NCI-H2227 treated with DMSO at 0.1 percent for 48 hours (cell line): ENCODE results near the gene ABHD17A.
"Not testable (repeated sequence)": the region's sequence is repeated elsewhere in the genome, so short reads cannot be mapped to it uniquely, and the experiment has no call there.

ENCODE experiments used
- DNase-seq: peaks from one replicate; lab custom pipeline; 2025; lab: John Stamatoyannopoulos, UW

The ABHD17A gene

DNA sequence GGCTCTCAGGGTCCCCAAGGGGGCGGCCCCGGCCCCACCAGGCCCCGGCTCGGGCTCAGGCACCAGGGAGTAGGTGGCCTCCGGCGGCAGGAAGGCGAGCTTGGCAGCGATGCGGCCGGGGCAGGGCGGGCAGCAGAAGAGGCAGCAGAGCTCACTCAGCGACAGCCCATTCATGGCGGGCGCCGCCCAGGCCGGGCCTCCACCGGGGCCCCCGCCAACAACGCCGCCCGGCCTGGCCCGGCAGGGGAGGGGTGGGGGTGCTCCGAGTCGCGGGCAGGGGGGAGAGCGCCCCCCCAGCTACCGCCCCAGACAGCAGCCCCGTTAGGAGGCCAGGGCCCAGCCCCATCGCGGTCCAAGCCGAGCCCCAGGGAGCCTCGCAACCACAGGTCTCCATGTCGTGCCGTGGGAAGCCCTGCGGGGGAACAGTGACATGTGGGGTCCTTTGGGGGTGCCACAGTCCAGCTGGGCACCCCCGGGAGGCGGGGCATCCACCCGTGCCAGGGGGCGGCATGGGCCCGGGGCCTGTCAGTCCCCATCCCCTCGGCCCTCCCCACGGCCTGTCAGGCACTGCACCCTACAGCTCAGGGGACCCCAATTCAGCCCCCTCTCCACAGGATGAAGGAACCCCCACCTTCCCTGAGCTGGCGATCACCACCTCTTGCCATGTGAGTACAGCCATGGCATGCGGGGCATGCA lies 3.8 kb downstream of the ABHD17A start:
- not testable (repeated sequence) for DNase-seq

GRCh38 chr19:1880611-1881392 lies 4.5 kb downstream of the ABHD17A start:
- DNase-seq, result no peak

DNA sequence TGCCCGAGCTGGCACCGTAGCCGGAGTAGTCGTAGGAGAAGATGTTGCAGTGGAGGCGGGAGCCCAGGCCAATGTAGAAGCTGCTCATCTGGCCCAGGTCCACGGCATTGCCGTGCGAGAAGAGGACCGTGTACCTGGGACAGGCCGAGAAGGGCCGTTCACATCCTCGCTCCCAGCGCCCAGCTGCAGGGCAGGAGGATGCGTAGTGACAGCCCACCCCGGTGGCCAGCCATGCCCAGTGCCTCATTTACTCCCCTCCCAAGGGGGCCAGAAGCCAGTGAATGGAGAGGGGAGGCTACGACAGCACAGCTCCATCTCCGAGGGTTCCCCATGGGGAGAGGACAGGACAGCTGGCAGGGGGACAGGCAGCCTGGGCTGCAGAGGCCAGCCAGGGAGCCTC lies 5.3 kb downstream of the ABHD17A start:
- not testable (repeated sequence) for DNase-seq

GRCh38 chr19:1878583-1878982 lies 6.7 kb downstream of the ABHD17A start:
- not testable (repeated sequence) for DNase-seq

DNA sequence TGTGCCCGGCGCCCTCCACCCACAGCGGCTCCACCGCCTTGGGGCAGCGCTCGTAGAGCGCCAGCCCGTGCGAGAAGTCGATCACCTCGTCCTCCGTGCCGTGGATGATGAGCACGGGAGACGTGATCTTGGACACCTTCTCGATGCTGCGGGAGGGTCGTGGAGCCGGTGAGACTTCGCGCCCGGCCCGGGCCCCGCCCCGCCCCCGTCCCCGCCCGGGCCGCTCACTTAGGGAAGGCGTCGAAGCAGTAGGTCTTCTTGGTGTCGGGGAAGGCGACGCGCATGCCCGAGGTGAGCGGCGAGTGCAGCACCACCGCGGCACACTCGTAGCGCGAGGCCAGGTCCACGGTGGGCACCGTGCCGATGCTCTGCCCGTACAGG lies 8.0 kb downstream of the ABHD17A start:
- DNase-seq, result not testable (repeated sequence)

GRCh38 chr19:1876496-1877279 lies 8.6 kb downstream of the ABHD17A start:
- DNase-seq, result not testable (repeated sequence)

- peak; percentile 51 for DNase-seq
These were observed 9.4 kb downstream of the ABHD17A start for GRCh38 chr19:1875646-1876495.

- not testable (repeated sequence) for DNase-seq
These were observed 10.0 kb downstream of the ABHD17A start for GRCh38 chr19:1875265-1875645.

GRCh38 chr19:1874554-1875185 lies 10.6 kb downstream of the ABHD17A start:
- DNase-seq, result no peak

DNA sequence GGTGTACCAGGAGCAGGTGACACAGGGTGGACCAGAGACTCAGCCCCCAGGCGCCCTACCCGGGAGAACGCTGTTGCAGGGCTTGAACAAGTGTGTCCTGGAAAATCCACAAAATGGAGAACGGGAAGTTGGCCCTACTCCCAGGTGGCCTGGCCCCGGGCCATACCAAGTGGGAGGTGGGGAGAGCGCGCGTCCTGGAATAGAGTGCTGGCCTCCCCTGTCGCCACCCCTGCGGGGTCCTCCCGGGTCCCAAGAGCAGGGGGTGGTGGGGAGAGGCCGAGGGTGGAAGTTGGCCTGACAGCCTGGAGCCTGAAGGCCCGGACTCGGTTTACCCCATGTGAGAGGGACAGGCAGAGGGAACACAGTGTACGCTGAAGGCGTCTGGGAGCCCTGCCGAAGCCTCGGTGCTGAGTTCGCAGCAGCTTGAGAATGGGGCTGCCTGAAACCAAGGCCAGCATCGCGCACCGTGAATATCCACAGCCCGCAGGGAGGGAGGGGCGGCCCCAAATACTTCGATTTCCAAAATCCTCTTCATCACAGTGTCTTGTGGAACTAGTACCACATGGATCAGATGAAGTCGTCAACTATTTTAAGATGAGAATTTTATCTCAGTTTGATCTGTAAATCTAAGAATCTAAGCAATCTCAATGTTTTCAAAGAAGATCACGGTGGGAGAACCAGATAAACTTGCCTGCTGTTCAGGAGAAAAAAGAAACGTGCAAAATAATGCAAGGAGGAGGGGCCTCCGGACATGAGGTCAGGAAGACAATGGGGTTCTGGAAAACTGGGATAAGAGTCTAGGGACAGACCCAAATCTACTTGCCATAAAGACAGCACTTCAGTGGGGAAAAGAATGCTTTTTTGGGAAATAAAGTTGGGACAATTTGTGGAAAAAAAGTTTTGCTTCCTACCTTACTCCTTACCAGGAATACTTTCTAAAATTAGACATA lies 11.5 kb downstream of the ABHD17A start:
- no peak for DNase-seq

DNA sequence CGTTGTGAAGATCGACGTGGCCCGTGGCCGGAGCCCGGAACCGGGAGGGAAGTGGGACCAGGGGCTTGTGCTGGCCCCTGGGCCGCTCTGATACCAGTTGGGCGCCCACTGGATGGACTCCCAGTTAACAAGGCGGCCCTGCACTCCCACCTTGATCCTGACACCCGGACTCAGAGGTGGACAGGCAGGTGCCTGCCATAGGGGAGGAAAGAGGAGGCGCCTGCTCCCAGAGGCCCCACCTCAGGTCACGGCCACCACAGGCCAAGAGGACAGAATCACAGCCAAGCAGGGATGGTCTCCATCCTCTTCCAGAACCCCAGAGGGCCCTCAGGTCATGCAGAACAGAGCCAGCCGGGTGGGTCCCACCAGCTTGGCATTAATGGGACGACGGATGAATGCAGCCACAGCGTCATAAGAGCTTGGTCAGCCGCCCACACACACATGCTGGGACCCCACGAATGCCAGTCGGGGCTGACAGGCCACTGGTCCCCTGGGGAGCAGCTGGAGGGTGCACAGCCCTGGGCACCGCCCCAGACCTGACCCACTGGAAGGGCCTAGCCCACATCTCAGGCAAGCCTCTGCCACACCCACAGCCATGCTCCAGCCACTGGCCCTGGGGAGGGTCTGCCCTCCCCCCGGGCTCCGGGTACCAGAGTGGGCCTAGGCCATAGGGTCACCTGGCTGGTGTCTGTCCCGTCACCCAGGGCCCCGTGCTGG lies 12.3 kb downstream of the ABHD17A start:
- no peak for DNase-seq

DNA sequence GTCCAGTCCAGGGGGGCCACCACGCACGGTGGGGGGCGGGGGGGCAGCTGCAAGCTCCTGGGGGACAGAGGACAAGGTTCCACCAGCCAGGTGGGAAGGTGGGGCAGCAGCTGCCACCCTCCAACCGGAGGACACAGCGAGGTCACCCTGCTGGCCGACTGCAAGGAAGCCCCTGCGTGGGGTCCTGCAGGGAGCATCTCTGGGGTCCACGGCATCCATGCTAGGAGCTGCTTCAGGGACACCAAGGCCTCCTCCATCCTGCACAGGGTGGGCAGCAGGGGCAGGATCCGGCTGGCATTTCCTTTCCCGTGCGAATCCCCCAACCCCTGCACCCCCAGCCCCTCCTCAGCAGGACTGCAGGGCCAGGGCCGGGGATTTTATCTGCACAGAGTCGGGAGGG lies 13.7 kb downstream of the ABHD17A start:
- no peak for DNase-seq

DNA sequence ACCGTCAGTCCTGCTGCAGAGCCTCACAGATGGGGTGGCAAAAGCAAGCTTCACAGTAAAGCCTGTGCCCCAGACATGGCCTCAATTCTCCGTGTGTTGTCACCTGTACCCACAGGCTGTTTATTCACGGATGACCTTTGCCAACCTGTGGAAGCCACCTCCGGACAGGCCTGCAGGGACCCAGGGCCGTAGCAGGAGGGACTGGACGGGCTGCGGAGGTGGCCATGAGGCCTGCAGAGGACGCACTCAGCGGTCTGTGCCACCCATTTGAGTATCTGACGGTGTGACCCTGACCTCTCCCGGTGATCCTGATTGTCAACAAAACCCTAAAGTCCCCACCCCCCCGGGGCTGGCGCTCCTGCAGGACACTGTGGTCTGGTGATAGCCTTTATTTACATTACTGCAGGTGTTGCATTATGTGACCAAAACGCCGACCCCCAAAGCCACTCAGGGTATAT lies 14.1 kb downstream of the ABHD17A start:
- DNase-seq, result no peak

DNA sequence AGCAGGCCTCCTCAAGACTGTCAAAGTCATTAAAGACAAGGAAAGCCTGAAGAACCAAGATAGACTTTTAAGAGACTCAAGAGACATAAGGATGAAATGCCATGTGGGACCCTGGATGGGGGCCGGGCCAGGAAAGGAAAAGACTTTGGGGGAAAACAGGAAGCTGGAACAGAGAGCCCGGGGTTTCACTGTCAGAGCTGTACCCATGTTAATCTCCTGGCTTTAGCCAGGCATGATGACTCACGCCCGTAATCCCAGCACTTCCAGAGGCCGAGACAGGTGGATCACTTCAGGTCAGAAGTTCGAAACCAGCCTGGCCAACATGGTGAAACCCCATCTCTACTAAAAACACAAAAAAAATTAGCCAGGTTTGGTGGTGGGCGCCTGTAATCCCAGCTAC lies 16.3 kb downstream of the ABHD17A start:
- no peak for DNase-seq

DNA sequence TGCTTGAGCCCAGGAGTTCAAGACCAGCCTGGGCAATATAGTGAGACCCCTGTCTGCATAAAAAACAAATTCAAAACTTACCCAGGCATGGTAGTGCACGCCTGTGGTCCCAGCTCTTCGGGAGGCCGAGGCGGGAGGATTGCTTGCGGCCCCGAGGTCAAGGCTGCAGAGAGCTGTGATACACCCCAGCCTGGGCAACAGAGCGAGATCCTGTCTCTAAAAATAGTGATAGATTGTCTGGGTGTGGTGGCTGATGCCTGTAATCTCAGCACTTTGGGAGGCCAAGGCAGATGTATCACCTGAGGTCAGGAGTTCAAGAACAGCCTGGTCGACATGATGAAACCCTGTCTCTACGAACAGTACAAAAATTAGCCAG lies 18.0 kb downstream of the ABHD17A start:
- no peak for DNase-seq

DNA sequence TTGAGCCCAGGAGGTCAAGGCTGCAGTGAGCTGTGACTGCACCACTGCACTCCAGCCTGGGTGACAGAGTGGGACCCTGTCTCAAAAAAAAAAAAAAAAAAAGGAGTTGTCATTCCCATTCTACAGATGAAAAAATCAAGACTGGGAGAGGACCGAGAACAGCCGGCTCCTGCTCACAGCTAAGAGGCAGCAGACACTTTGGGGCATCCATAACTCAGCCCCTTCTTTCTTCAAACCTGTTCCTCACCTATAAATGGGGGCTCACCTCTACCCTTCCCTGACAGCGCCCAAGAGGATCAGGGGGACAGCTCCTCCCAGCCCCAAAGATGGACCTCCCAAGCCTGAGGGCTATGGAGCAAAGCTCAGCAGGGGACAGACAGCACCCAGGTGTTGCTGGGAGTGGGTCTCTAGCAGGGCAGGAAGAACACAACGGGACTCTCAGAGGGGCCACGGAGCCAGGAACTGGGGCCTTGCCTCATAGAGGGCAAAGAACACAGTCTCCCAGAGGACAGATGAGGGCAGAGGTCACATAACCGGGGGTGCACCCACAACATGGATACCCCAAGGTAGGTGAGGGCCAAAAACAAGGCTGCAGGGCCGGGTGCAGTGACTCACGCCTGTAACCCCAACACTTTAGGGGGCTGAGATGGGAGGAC lies 18.5 kb downstream of the ABHD17A start:
- no peak for DNase-seq

GRCh38 chr19:1865172-1866010 lies 19.9 kb downstream of the ABHD17A start:
- no peak for DNase-seq
